HepG2 (cell line): ENCODE data around the gene SMCHD1. TPM values are rescaled to one million over a fixed set of nuclear protein-coding genes. Genes with fewer than 3 reads are reported as not detected.

Source experiments
- ADNP ChIP-seq: sonication (generic); formaldehyde crosslinking; IDR thresholded peaks from 2 replicates; pipeline ENCODE4 v1.4.0; 2020; ENCODE audit warnings: missing genetic modification reagents
- ATF7 ChIP-seq, 2 experiments: fragments of 450-650 bp in 1 of 2; sonication (generic) in 1 of 2; formaldehyde crosslinking in 1 of 2; IDR thresholded peaks; 2 replicates each; pipeline versions ENCODE4 v1.4.0 to v1.6.1; 2016 to 2020; ENCODE audit warnings: antibody characterized with exemption in 1 of 2, mild to moderate bottlenecking in 1 of 2, missing genetic modification reagents in 1 of 2
- FIP1L1 ChIP-seq: fragments of 200-400 bp; formaldehyde crosslinking; IDR thresholded peaks from 2 replicates; pipeline ENCODE4 v1.6.1; 2018; ENCODE audit warnings: low read depth, mild to moderate bottlenecking, low read length, moderate library complexity, borderline replicate concordance; ENCODE audit not compliant: insufficient read depth
- GABPA ChIP-seq, 2 experiments: IDR thresholded peaks; 2 replicates each; pipeline ENCODE4 v1.6.1; 2011 to 2016; ENCODE audit warnings: low read depth in 2 of 2, low read length in 1 of 2, missing biosample characterization in 1 of 2, missing genetic modification characterization in 1 of 2
- GTF2F1 ChIP-seq: fragments of 150-350 bp; IDR thresholded peaks from 2 replicates; pipeline ENCODE4 v1.6.1; 2014; ENCODE audit warnings: low read length
- MEIS2 ChIP-seq: sonication (generic); formaldehyde crosslinking; IDR thresholded peaks from 2 replicates; pipeline ENCODE4 v1.9.0; 2021; ENCODE audit warnings: mild to moderate bottlenecking, missing genetic modification reagents
- MIXL1 ChIP-seq: IDR thresholded peaks from 2 replicates; pipeline ENCODE4 v1.6.1; 2016
- TARDBP ChIP-seq: sonication (generic); formaldehyde crosslinking; IDR thresholded peaks from 2 replicates; pipeline ENCODE4 v1.8.0; 2022; ENCODE audit warnings: mild to moderate bottlenecking, missing genetic modification reagents
- ZBTB42 ChIP-seq: sonication (generic); formaldehyde crosslinking; IDR thresholded peaks from 2 replicates; pipeline ENCODE4 v1.5.0; 2020; ENCODE audit warnings: mild to moderate bottlenecking, missing genetic modification reagents
- ZNF263 ChIP-seq: sonication (generic); formaldehyde crosslinking; IDR thresholded peaks from 2 replicates; pipeline ENCODE4 v1.4.0; 2020; ENCODE audit warnings: missing genetic modification reagents
- ZNF326 ChIP-seq: sonication (generic); formaldehyde crosslinking; IDR thresholded peaks from 2 replicates; pipeline ENCODE4 v1.4.0; 2020; ENCODE audit warnings: missing genetic modification reagents, borderline replicate concordance
- ZNF329 ChIP-seq: sonication (generic); formaldehyde crosslinking; IDR thresholded peaks from 2 replicates; pipeline ENCODE4 v1.9.0; 2021; ENCODE audit warnings: low read depth, mild to moderate bottlenecking, missing genetic modification reagents
- ZNF546 ChIP-seq: sonication (generic); formaldehyde crosslinking; conservative IDR thresholded peaks from 2 replicates; pipeline ENCODE4 v1.8.1; 2023; ENCODE audit warnings: mild to moderate bottlenecking, missing genetic modification reagents
- ZNF549 ChIP-seq: sonication (generic); formaldehyde crosslinking; IDR thresholded peaks from 2 replicates; pipeline ENCODE4 v1.5.0; 2020; ENCODE audit warnings: missing genetic modification reagents
- ZNF569 ChIP-seq: sonication (generic); formaldehyde crosslinking; IDR thresholded peaks from 2 replicates; pipeline ENCODE4 v1.5.0; 2020; ENCODE audit warnings: mild to moderate bottlenecking, missing genetic modification reagents, moderate library complexity, borderline replicate concordance
- polyA plus RNA-seq, 8 experiments: library from polyadenylated mRNA; depleted of rRNA in 3 of 8; stranded (reverse) in 7 of 8; unstranded in 1 of 8; fragments of >200 nt; fragmentation: Illumina TruSeq in 4 of 8; extraction: Trizol in 4 of 8; gene quantifications; 2 replicates each; pipeline versions ENCODE4 v1.2.1 to v1.2.3, GENCODE V29; 2011 to 2016; ENCODE audit warnings: low read depth in 4 of 8, missing spikeins in 1 of 8, mixed read lengths in 1 of 8; ENCODE audit not compliant: insufficient read depth in 1 of 8
- total RNA-seq, 5 experiments: library from RNA; depleted of rRNA; stranded (reverse); fragments of >200 nt; fragmentation: Illumina TruSeq; extraction: Trizol; gene quantifications; 2 replicates each; pipeline ENCODE4 v1.2.3, GENCODE V29; 2016; ENCODE audit warnings: low read depth in 1 of 5
- TF ChIP-seq, protein P1 (sequence below): IDR thresholded peaks from 2 replicates; pipeline ENCODE4 v1.6.1; 2016; ENCODE audit warnings: missing compliant biosample characterization, missing genetic modification reagents, borderline replicate concordance
- TF ChIP-seq, protein P2 (sequence below): sonication (generic); formaldehyde crosslinking; IDR thresholded peaks from 2 replicates; pipeline ENCODE4 v1.4.0; 2020; ENCODE audit warnings: mild to moderate bottlenecking, missing genetic modification reagents
- TF ChIP-seq, protein P3 (sequence below): sonication (generic); formaldehyde crosslinking; IDR thresholded peaks from 2 replicates; pipeline ENCODE4 v1.5.0; 2020; ENCODE audit warnings: mild to moderate bottlenecking, low read depth, missing genetic modification reagents, borderline replicate concordance
- TF ChIP-seq, protein P4 (sequence below): sonication (generic); formaldehyde crosslinking; IDR thresholded peaks from 2 replicates; pipeline ENCODE4 v1.5.0; 2020; ENCODE audit warnings: mild to moderate bottlenecking, missing genetic modification reagents, borderline replicate concordance
- TF ChIP-seq, protein P5 (sequence below): IDR thresholded peaks from 2 replicates; pipeline ENCODE4 v1.6.1; 2012; ENCODE audit warnings: inconsistent platforms
- TF ChIP-seq, protein P6 (sequence below): sonication (generic); formaldehyde crosslinking; IDR thresholded peaks from 2 replicates; pipeline ENCODE4 v1.8.0; 2022; ENCODE audit warnings: missing genetic modification reagents, mild to moderate bottlenecking, moderate library complexity, borderline replicate concordance

Gene SMCHD1
- total and polyA plus RNA-seq, 2 of the 13 experiments (the other 11 are each of a cell fraction or from before 2014, with no cell fraction given) = 21.4 to 93.6 TPM

DNA sequence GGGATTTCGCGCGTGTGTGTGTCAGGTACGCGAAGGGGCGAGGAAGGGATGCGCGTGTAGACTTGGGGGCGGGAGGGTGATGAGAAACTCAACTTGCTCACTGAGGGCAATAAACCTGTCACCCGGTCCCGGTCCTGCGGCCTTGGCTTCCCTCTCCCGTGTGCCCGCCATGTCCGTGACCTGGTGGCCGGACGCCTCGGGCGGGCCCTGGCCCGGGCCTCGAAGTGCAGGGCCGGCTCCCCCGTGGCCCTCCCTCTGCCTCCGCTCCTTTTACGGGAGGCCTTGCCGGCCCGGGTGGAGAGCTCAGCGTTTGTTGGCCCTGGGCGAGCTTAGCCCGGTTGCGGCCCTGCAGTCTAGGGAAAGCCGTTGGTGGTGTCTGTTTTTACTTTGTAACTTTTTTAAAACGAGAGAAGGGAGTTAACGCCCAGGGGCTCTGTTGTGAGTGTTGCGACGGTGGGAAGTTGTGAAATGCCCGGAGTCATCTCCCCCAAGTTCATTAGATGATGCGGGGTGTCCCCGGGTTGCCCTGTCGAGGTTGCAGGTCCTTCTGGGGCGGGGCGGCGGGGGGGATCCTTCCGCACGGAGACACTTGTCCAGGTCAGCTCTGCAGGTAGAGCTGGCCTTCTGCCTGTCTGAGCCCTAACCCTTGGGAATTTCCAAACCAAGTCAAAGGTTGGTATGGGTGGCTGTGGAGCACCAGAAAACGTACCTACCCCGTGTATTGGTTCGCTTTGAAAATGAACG, 883 bp downstream of the SMCHD1 start (continued):
- no peak for TF ChIP-seq FIP1L1
- TF ChIP-seq, protein P1, sequence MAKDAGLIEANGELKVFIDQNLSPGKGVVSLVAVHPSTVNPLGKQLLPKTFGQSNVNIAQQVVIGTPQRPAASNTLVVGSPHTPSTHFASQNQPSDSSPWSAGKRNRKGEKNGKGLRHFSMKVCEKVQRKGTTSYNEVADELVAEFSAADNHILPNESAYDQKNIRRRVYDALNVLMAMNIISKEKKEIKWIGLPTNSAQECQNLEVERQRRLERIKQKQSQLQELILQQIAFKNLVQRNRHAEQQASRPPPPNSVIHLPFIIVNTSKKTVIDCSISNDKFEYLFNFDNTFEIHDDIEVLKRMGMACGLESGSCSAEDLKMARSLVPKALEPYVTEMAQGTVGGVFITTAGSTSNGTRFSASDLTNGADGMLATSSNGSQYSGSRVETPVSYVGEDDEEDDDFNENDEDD (CRISPR knock-in tag) = no peak
- TF ChIP-seq ZNF549 (CRISPR knock-in tag) = no peak
- TF ChIP-seq, protein P2, sequence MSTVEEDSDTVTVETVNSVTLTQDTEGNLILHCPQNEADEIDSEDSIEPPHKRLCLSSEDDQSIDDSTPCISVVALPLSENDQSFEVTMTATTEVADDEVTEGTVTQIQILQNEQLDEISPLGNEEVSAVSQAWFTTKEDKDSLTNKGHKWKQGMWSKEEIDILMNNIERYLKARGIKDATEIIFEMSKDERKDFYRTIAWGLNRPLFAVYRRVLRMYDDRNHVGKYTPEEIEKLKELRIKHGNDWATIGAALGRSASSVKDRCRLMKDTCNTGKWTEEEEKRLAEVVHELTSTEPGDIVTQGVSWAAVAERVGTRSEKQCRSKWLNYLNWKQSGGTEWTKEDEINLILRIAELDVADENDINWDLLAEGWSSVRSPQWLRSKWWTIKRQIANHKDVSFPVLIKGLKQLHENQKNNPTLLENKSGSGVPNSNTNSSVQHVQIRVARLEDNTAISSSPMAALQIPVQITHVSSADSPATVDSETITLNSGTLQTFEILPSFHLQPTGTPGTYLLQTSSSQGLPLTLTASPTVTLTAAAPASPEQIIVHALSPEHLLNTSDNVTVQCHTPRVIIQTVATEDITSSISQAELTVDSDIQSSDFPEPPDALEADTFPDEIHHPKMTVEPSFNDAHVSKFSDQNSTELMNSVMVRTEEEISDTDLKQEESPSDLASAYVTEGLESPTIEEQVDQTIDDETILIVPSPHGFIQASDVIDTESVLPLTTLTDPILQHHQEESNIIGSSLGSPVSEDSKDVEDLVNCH (CRISPR knock-in tag) = no peak
- TF ChIP-seq GABPA (IDR thresholded peaks at IDR 0.05; ENCODE audit: low read depth, low read length) = no peak
- no peak for TF ChIP-seq GABPA (CRISPR knock-in tag; IDR thresholded peaks at IDR 0.05; ENCODE audit: low read depth)
- TF ChIP-seq, protein P3, sequence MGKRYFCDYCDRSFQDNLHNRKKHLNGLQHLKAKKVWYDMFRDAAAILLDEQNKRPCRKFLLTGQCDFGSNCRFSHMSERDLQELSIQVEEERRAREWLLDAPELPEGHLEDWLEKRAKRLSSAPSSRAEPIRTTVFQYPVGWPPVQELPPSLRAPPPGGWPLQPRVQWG = no peak
- TF ChIP-seq ZNF326 = no peak
- no peak for TF ChIP-seq ADNP (CRISPR knock-in tag)
- no peak for TF ChIP-seq ZNF329
- no peak for TF ChIP-seq TARDBP (CRISPR knock-in tag)
- no peak for TF ChIP-seq MEIS2 (CRISPR knock-in tag)
- TF ChIP-seq ZNF263 (CRISPR knock-in tag) = no peak
- TF ChIP-seq GTF2F1 = no peak
- TF ChIP-seq, protein P4, sequence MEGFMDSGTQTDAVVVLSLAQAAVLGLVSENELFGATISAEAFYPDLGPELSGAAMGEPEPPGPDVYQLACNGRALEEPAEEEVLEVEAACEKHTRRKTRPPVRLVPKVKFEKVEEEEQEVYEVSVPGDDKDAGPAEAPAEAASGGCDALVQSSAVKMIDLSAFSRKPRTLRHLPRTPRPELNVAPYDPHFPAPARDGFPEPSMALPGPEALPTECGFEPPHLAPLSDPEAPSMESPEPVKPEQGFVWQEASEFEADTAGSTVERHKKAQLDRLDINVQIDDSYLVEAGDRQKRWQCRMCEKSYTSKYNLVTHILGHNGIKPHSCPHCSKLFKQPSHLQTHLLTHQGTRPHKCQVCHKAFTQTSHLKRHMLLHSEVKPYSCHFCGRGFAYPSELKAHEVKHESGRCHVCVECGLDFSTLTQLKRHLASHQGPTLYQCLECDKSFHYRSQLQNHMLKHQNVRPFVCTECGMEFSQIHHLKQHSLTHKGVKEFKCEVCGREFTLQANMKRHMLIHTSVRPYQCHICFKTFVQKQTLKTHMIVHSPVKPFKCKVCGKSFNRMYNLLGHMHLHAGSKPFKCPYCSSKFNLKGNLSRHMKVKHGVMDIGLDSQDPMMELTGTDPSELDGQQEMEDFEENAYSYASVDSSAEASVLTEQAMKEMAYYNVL = no peak; the same call in 1 of the 2 replicates
- TF ChIP-seq ATF7 (IDR thresholded peaks at IDR 0.05) = no peak
- no peak for TF ChIP-seq ATF7 (CRISPR knock-in tag; IDR thresholded peaks at IDR 0.05)
- TF ChIP-seq ZNF569 (CRISPR knock-in tag) = no peak
- TF ChIP-seq, protein P5, sequence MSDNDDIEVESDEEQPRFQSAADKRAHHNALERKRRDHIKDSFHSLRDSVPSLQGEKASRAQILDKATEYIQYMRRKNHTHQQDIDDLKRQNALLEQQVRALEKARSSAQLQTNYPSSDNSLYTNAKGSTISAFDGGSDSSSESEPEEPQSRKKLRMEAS = no peak
- no peak for TF ChIP-seq MIXL1 (CRISPR knock-in tag)
- TF ChIP-seq ZNF546 (CRISPR knock-in tag) = no peak
- TF ChIP-seq, protein P6, sequence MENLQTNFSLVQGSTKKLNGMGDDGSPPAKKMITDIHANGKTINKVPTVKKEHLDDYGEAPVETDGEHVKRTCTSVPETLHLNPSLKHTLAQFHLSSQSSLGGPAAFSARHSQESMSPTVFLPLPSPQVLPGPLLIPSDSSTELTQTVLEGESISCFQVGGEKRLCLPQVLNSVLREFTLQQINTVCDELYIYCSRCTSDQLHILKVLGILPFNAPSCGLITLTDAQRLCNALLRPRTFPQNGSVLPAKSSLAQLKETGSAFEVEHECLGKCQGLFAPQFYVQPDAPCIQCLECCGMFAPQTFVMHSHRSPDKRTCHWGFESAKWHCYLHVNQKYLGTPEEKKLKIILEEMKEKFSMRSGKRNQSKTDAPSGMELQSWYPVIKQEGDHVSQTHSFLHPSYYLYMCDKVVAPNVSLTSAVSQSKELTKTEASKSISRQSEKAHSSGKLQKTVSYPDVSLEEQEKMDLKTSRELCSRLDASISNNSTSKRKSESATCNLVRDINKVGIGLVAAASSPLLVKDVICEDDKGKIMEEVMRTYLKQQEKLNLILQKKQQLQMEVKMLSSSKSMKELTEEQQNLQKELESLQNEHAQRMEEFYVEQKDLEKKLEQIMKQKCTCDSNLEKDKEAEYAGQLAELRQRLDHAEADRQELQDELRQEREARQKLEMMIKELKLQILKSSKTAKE = no peak
- peak; percentile 14; the same call in 1 of the 2 replicates for TF ChIP-seq ZBTB42 (CRISPR knock-in tag)
